ENCODE measurements around the gene ADAM17. TPM values are rescaled to one million over a fixed set of nuclear protein-coding genes. Genes with fewer than 3 reads are reported as not detected.

ADAM17 gene
- total and polyA plus RNA-seq, 9 of the 15 experiments (the other 6 are each of a cell fraction or from before 2014, with no cell fraction given), result 5.8 to 30.0 (median 19.0) TPM

DNA sequence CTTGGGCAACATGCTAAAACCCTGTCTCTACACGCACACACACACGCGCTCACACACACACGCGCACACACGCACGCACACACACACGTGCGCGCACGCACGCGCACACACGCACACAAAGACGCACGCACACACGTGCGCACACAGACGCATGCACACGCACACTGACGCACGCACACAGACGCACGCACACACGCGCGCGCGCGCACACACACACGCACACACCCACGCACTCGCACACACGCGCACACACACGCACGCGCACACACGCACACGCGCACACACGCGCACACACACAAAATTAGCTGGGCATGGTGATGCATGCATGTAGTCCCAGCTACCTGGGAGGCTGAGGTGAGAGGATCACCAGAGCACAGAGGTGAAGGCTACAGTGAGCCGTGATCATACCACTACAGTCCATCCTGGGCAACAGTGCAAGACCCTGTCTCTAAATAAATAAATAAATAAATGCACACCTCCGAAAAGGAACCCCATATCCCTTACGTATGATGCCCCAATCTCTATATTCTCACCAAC is 89.4 kb downstream of the ADAM17 start:
- WGBS (ENCODE audit: insufficient coverage, low coverage, missing lambda C conversion rate), result 95% methylated on average over 5 of the region's 46 CpGs
- Histone ChIP-seq H3K79me2 (ENCODE audit: control insufficient read depth, insufficient read depth, low read length) (no peaks in the 10 kb centered on the region), H3K9ac (ENCODE audit: insufficient read depth in 1 of 2, low read depth in 2 of 2, low read length in 2 of 2) (no peak overlapping the region), H3K4me3 (no peak overlapping the region), H4K20me1 (replicated peaks; ENCODE audit: control insufficient read depth, insufficient read depth, low read length) (no peaks in the 10 kb centered on the region), H3K4me2 (ENCODE audit: insufficient read depth, low read length) (no peak overlapping the region), H3K36me3 (ENCODE audit: control insufficient read depth, insufficient read depth, low read length) (peaks cover 68% of the 10 kb centered on the region), H3K27ac (ENCODE audit: extremely low read depth, low read depth, low read length) (no peak overlapping the region), H3K9me1 (ENCODE audit: control insufficient read depth, insufficient read depth, low read length) (no peaks in the 10 kb centered on the region), H2AFZ (ENCODE audit: low read depth, low read length) (no peak overlapping the region), H3K9me3 (replicated peaks; ENCODE audit: control insufficient read depth, insufficient read depth, low read depth, low read length) (no peaks in the 10 kb centered on the region), H3K4me1 (replicated peaks in 1 of 2; ENCODE audit: control insufficient read depth in 2 of 2, insufficient read depth in 2 of 2, low read length in 2 of 2) (peaks cover 0 to 4% of the 10 kb centered on the region in 2 experiments; a peak in 1 of 5 replicates), H3K27me3 (ENCODE audit: control insufficient read depth in 2 of 2, insufficient read depth in 2 of 2, low read length in 2 of 2) (no peaks in the 10 kb centered on the region)
- FAIRE-seq (no peak), DNase-seq (ENCODE audit: extremely low read depth in 1 of 4, low spot score in 3 of 4) (no peak), ATAC-seq (no peak)
- intact Hi-C loops (cut with micrococcal nuclease) (no loop called here), in situ Hi-C loops (cut with MboI) (no loop called here)
- CTCF ChIA-PET (ENCODE audit: low intra/inter-chr PET ratio), result no interaction called here
- TF ChIP-seq MYNN (IDR thresholded peaks at IDR 0.05) (peak; percentile 47; the same call in 1 of the 2 replicates), MYNN (CRISPR knock-in tag; IDR thresholded peaks at IDR 0.05) (no peak), FUS (optimal IDR thresholded peaks at IDR 0.05; ENCODE audit: low read depth, low read length) (no peak), RFX1 (IDR thresholded peaks at IDR 0.05) (no peak), ZNF311 (CRISPR knock-in tag; IDR thresholded peaks at IDR 0.05) (no peak), ZNF717 (CRISPR knock-in tag; IDR thresholded peaks at IDR 0.05) (no peak), KLF13 (tag; IDR thresholded peaks at IDR 0.05; ENCODE audit: borderline replicate concordance, low read depth) (no peak), SLC30A9 (CRISPR knock-in tag; IDR thresholded peaks at IDR 0.05) (no peak), POLR2G (IDR thresholded peaks at IDR 0.05; ENCODE audit: low read depth, low read length) (peak; percentile 38; the same call in 1 of the 2 replicates), ZNF121 (CRISPR knock-in tag; conservative IDR thresholded peaks at IDR 0.05) (peak; percentile 64; the same call in 1 of the 2 replicates)
- TF ChIP-seq, protein P1, sequence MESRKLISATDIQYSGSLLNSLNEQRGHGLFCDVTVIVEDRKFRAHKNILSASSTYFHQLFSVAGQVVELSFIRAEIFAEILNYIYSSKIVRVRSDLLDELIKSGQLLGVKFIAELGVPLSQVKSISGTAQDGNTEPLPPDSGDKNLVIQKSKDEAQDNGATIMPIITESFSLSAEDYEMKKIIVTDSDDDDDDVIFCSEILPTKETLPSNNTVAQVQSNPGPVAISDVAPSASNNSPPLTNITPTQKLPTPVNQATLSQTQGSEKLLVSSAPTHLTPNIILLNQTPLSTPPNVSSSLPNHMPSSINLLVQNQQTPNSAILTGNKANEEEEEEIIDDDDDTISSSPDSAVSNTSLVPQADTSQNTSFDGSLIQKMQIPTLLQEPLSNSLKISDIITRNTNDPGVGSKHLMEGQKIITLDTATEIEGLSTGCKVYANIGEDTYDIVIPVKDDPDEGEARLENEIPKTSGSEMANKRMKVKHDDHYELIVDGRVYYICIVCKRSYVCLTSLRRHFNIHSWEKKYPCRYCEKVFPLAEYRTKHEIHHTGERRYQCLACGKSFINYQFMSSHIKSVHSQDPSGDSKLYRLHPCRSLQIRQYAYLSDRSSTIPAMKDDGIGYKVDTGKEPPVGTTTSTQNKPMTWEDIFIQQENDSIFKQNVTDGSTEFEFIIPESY (CRISPR knock-in tag; IDR thresholded peaks at IDR 0.05), result peak; percentile 97
- TF ChIP-seq, protein P2, sequence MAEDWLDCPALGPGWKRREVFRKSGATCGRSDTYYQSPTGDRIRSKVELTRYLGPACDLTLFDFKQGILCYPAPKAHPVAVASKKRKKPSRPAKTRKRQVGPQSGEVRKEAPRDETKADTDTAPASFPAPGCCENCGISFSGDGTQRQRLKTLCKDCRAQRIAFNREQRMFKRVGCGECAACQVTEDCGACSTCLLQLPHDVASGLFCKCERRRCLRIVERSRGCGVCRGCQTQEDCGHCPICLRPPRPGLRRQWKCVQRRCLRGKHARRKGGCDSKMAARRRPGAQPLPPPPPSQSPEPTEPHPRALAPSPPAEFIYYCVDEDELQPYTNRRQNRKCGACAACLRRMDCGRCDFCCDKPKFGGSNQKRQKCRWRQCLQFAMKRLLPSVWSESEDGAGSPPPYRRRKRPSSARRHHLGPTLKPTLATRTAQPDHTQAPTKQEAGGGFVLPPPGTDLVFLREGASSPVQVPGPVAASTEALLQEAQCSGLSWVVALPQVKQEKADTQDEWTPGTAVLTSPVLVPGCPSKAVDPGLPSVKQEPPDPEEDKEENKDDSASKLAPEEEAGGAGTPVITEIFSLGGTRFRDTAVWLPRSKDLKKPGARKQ (CRISPR knock-in tag; IDR thresholded peaks at IDR 0.05), result 0 out of 2 replicates have a peak, but pooled peaks have one; percentile 24
- TF ChIP-seq, protein P3, sequence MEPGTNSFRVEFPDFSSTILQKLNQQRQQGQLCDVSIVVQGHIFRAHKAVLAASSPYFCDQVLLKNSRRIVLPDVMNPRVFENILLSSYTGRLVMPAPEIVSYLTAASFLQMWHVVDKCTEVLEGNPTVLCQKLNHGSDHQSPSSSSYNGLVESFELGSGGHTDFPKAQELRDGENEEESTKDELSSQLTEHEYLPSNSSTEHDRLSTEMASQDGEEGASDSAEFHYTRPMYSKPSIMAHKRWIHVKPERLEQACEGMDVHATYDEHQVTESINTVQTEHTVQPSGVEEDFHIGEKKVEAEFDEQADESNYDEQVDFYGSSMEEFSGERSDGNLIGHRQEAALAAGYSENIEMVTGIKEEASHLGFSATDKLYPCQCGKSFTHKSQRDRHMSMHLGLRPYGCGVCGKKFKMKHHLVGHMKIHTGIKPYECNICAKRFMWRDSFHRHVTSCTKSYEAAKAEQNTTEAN (CRISPR knock-in tag; IDR thresholded peaks at IDR 0.05), result peak; percentile 97
- BruUV-seq (replicated peaks), result no TSS peak
- POLR2A ChIA-PET, result no interaction called here
